Astrocyte of the cerebellum (primary cell): ENCODE data around the gene EXD3.

Experiments
- DNase-seq: peaks from one replicate; pipeline ENCODE4 v3.0.0-alpha.2; 2011; ENCODE audit warnings: low read depth
- H3K4me3 ChIP-seq: 2 replicates; pipeline ENCODE4 v1.5.1; 2011; ENCODE audit warnings: mild to moderate bottlenecking, low read depth, low read length, moderate library complexity
- CTCF ChIP-seq: IDR thresholded peaks from 2 replicates; pipeline ENCODE4 v1.5.1; 2012; ENCODE audit warnings: low read length, low read depth, moderate library complexity, mild to moderate bottlenecking; ENCODE audit errors: missing control alignments
- in situ Hi-C: cut with HindIII; loops from 2 replicates; pipeline ENCODE4 v1.10.0; 2017; ENCODE audit warnings: low sequenced_read_pairs

EXD3 gene

GRCh38 chr9:137429974-137430722 lies 7.2 kb upstream of the EXD3 start:
- in situ Hi-C loops, result no loop called here
- no peak overlapping the region for H3K4me3 ChIP-seq
- TF ChIP-seq CTCF, result no peak
- DNase-seq, result no peak

GRCh38 chr9:137429546-137429890 lies 6.6 kb upstream of the EXD3 start:
- no peak for DNase-seq
- no peak for TF ChIP-seq CTCF
- no peak overlapping the region for H3K4me3 ChIP-seq
- in situ Hi-C loops, result no loop called here

- in situ Hi-C loops, result no loop called here
- TF ChIP-seq CTCF, result no peak
- DNase-seq, result no peak
- H3K4me3 ChIP-seq, result no peak overlapping the region
Measured at GRCh38 chr9:137428841-137429545, 6.0 kb upstream of the EXD3 start.

GRCh38 chr9:137428311-137428630 lies 5.3 kb upstream of the EXD3 start:
- TF ChIP-seq CTCF, result no peak
- no peak overlapping the region for H3K4me3 ChIP-seq
- in situ Hi-C loops, result no loop called here
- DNase-seq, result no peak

- no peak for DNase-seq
- no peak overlapping the region for H3K4me3 ChIP-seq
- TF ChIP-seq CTCF, result no peak
- in situ Hi-C loops, result no loop called here
Measured at GRCh38 chr9:137427454-137428310, 4.7 kb upstream of the EXD3 start.

- TF ChIP-seq CTCF, result no peak
- in situ Hi-C loops, result no loop called here
- no peak overlapping the region for H3K4me3 ChIP-seq
- no peak for DNase-seq
Measured at GRCh38 chr9:137426018-137426681, 3.2 kb upstream of the EXD3 start.
